Posterior cingulate gyrus (tissue), 11 donors: ENCODE results near the gene SLC25A3.
A peak's percentile ranks its signal among the peaks of the same experiment; 100 is the strongest.
"Not testable (repeated sequence)": the region's sequence is repeated elsewhere in the genome, so short reads cannot be mapped to it uniquely, and the experiment has no call there.

Source experiments
- DNase-seq, 10 donors: peaks; one replicate each; pipeline versions ENCODE4 v3.0.0 to v3.0.0-alpha.2; 2020 to 2021; ENCODE audit warnings: mixed read lengths in 3 of 10
- intact Hi-C: fragments of 100-400 bp; cut with DNase I; formaldehyde crosslinking; loops from one replicate; pipeline ENCODE4 v1.15.1; 2023

The SLC25A3 gene

GRCh38 chr12:98593351-98594049 is at the start of gene SLC25A3:
Gene SLC25A3, plus strand, starts transcription at chr12:98593686. Its CDS starts 293 bp downstream, at chr12:98593979.
- DNase-seq, result peak; percentile 92 to 100 (median 96)
- intact Hi-C loops, result loop anchor here (1.0 to 5.0 kb wide), 2 partner anchors 51 to 91 kb away; partner anchors contain the start of gene IKBIP

- intact Hi-C loops, result no loop called here
- DNase-seq, result no peak
Observed at GRCh38 chr12:98543701-98544100, 49.8 kb upstream of the SLC25A3 start.

GRCh38 chr12:98544751-98545150 is 48.7 kb upstream of the SLC25A3 start:
- DNase-seq, result no peak
- intact Hi-C loops, result no loop called here

GRCh38 chr12:98549371-98550110 is 43.9 kb upstream of the SLC25A3 start:
- DNase-seq, result no peak

GRCh38 chr12:98551787-98552186 is 41.7 kb upstream of the SLC25A3 start:
- intact Hi-C loops, result no loop called here
- no peak for DNase-seq

More at GRCh38 chr12:98549371-98550110, 43.9 kb upstream of the SLC25A3 start:
- intact Hi-C loops, result no loop called here

GRCh38 chr12:98558097-98558496 is 35.4 kb upstream of the SLC25A3 start:
- DNase-seq, intact Hi-C loops: not testable (repeated sequence)

GRCh38 chr12:98559666-98560065 is 33.8 kb upstream of the SLC25A3 start:
- intact Hi-C loops, result loop anchor here (10.0 kb wide), 1 partner anchor 435 kb away; no protein-coding TSS in a partner anchor
- DNase-seq, result peak in 3 of 10 donors; percentile 7 to 41 (median 35)

GRCh38 chr12:98561846-98562245 is 31.6 kb upstream of the SLC25A3 start:
- intact Hi-C loops, result loop anchor here (10.0 kb wide), 1 partner anchor 433 kb away; no protein-coding TSS in a partner anchor

GRCh38 chr12:98572010-98572409 is 21.5 kb upstream of the SLC25A3 start:
- intact Hi-C loops, result no loop called here
- no peak for DNase-seq

More at GRCh38 chr12:98561846-98562245, 31.6 kb upstream of the SLC25A3 start:
- no peak for DNase-seq

- no peak for DNase-seq
- intact Hi-C loops, result no loop called here
Observed at GRCh38 chr12:98574110-98574509, 19.4 kb upstream of the SLC25A3 start.

- intact Hi-C loops, result no loop called here
- DNase-seq, result no peak
Observed at GRCh38 chr12:98575013-98575412, 18.5 kb upstream of the SLC25A3 start.

GRCh38 chr12:98576795-98577194 is 16.7 kb upstream of the SLC25A3 start:
- intact Hi-C loops, DNase-seq: not testable (repeated sequence)

GRCh38 chr12:98578392-98578791 is 15.1 kb upstream of the SLC25A3 start:
- no peak for DNase-seq
- intact Hi-C loops, result no loop called here

GRCh38 chr12:98578821-98579220 is 14.7 kb upstream of the SLC25A3 start:
- no peak for DNase-seq
- intact Hi-C loops, result no loop called here

GRCh38 chr12:98579347-98579746 is 14.1 kb upstream of the SLC25A3 start:
- intact Hi-C loops, result no loop called here
- DNase-seq, result no peak

- DNase-seq, result no peak
- intact Hi-C loops, result no loop called here
Observed at GRCh38 chr12:98579835-98580234, 13.7 kb upstream of the SLC25A3 start.

- intact Hi-C loops, result no loop called here
- no peak for DNase-seq
Observed at GRCh38 chr12:98580695-98581094, 12.8 kb upstream of the SLC25A3 start.

GRCh38 chr12:98581101-98581500 is 12.4 kb upstream of the SLC25A3 start:
- intact Hi-C loops, result no loop called here
- DNase-seq, result no peak

GRCh38 chr12:98582093-98582492 is 11.4 kb upstream of the SLC25A3 start:
- intact Hi-C loops, result no loop called here

GRCh38 chr12:98587084-98587483 is 6.4 kb upstream of the SLC25A3 start:
- no peak for DNase-seq
- intact Hi-C loops, result no loop called here

More at GRCh38 chr12:98582093-98582492, 11.4 kb upstream of the SLC25A3 start:
- DNase-seq, result no peak

- intact Hi-C loops, result loop anchor here (5.0 kb wide), 1 partner anchor 89 kb away; no protein-coding TSS in a partner anchor
- no peak for DNase-seq
Observed at GRCh38 chr12:98591209-98591608, 2.3 kb upstream of the SLC25A3 start.
